Measurements from ENCODE around the gene KIAA1958. TPM values are rescaled to one million over a fixed set of nuclear protein-coding genes. Genes with fewer than 3 reads are reported as not detected.

The KIAA1958 gene
- total RNA-seq, 1 donor from 2014 or later: 10.6 TPM

- Mint-ChIP-seq H3K36me3 (ENCODE audit: low read depth) (no peaks in the 10 kb centered on the region), H3K27ac (no peak overlapping the region), H3K4me3 (no peak overlapping the region), H3K4me1 (no peaks in the 10 kb centered on the region), H3K27me3 (no peaks in the 10 kb centered on the region), H3K9me3 (no peaks in the 10 kb centered on the region)
- intact Hi-C loops (cut with micrococcal nuclease): no loop called here
- DNase-seq: no peak
Observed at GRCh38 chr9:112526973-112527372, 40.3 kb downstream of the KIAA1958 start.

- H3K36me3 Mint-ChIP-seq (ENCODE audit: low read depth): no peaks in the 10 kb centered on the region
- H3K4me3 Mint-ChIP-seq: no peak overlapping the region
Observed at GRCh38 chr9:112527959-112528358, 41.3 kb downstream of the KIAA1958 start.

GRCh38 chr9:112529316-112529715 is 42.7 kb downstream of the KIAA1958 start:
- no peaks in the 10 kb centered on the region for H3K36me3 Mint-ChIP-seq (ENCODE audit: low read depth)
- no peak for DNase-seq
- H3K4me3 Mint-ChIP-seq: no peak overlapping the region
- intact Hi-C loops (cut with micrococcal nuclease): no loop called here
- no peaks in the 10 kb centered on the region for H3K27me3 Mint-ChIP-seq
- H3K27ac Mint-ChIP-seq: no peak overlapping the region
- H3K9me3 Mint-ChIP-seq: peaks cover 3% of the 10 kb centered on the region
- H3K4me1 Mint-ChIP-seq: no peaks in the 10 kb centered on the region

More at GRCh38 chr9:112527959-112528358, 41.3 kb downstream of the KIAA1958 start:
- no peak overlapping the region for H3K27ac Mint-ChIP-seq
- no peaks in the 10 kb centered on the region for H3K4me1 Mint-ChIP-seq
- no peaks in the 10 kb centered on the region for H3K9me3 Mint-ChIP-seq
- no peak for DNase-seq
- intact Hi-C loops (cut with micrococcal nuclease): no loop called here
- H3K27me3 Mint-ChIP-seq: no peaks in the 10 kb centered on the region

- Mint-ChIP-seq H3K4me3 (no peak overlapping the region), H3K36me3 (ENCODE audit: low read depth) (no peaks in the 10 kb centered on the region), H3K9me3 (peaks cover 6% of the 10 kb centered on the region), H3K27ac (no peak overlapping the region), H3K27me3 (no peaks in the 10 kb centered on the region), H3K4me1 (no peaks in the 10 kb centered on the region)
- intact Hi-C loops (cut with micrococcal nuclease): no loop called here
- DNase-seq: no peak
Observed at GRCh38 chr9:112530751-112531205, 44.2 kb downstream of the KIAA1958 start.

GRCh38 chr9:112531666-112532282 is 45.1 kb downstream of the KIAA1958 start:
- intact Hi-C loops (cut with micrococcal nuclease): no loop called here
- H3K4me1 Mint-ChIP-seq: no peaks in the 10 kb centered on the region
- peak; percentile 28 for DNase-seq

GRCh38 chr9:112532427-112532826 is 45.8 kb downstream of the KIAA1958 start:
- H3K27ac Mint-ChIP-seq: no peak overlapping the region
- intact Hi-C loops (cut with micrococcal nuclease): no loop called here
- no peaks in the 10 kb centered on the region for H3K4me1 Mint-ChIP-seq
- no peak overlapping the region for H3K4me3 Mint-ChIP-seq
- no peaks in the 10 kb centered on the region for H3K27me3 Mint-ChIP-seq
- peaks cover 6% of the 10 kb centered on the region for H3K9me3 Mint-ChIP-seq
- no peaks in the 10 kb centered on the region for H3K36me3 Mint-ChIP-seq (ENCODE audit: low read depth)
- DNase-seq: peak; percentile 34

More at GRCh38 chr9:112531666-112532282, 45.1 kb downstream of the KIAA1958 start:
- Mint-ChIP-seq H3K27me3 (no peaks in the 10 kb centered on the region), H3K9me3 (peaks cover 6% of the 10 kb centered on the region), H3K36me3 (ENCODE audit: low read depth) (no peaks in the 10 kb centered on the region), H3K4me3 (no peak overlapping the region), H3K27ac (no peak overlapping the region)

GRCh38 chr9:112533660-112534059 is 47.0 kb downstream of the KIAA1958 start:
- DNase-seq: peak; percentile 14
- H3K9me3 Mint-ChIP-seq: peaks cover 6% of the 10 kb centered on the region
- no peaks in the 10 kb centered on the region for H3K4me1 Mint-ChIP-seq
- H3K27ac Mint-ChIP-seq: no peak overlapping the region
- H3K27me3 Mint-ChIP-seq: no peaks in the 10 kb centered on the region
- intact Hi-C loops (cut with micrococcal nuclease): no loop called here
- no peak overlapping the region for H3K4me3 Mint-ChIP-seq
- H3K36me3 Mint-ChIP-seq (ENCODE audit: low read depth): no peaks in the 10 kb centered on the region

- intact Hi-C loops (cut with micrococcal nuclease): no loop called here
- no peaks in the 10 kb centered on the region for H3K4me1 Mint-ChIP-seq
- H3K36me3 Mint-ChIP-seq (ENCODE audit: low read depth): no peaks in the 10 kb centered on the region
Observed at GRCh38 chr9:112535301-112535700, 48.7 kb downstream of the KIAA1958 start.

GRCh38 chr9:112535811-112536210 is 49.2 kb downstream of the KIAA1958 start:
- Mint-ChIP-seq H3K27me3 (no peaks in the 10 kb centered on the region), H3K27ac (no peak overlapping the region), H3K4me1 (no peaks in the 10 kb centered on the region), H3K36me3 (ENCODE audit: low read depth) (no peaks in the 10 kb centered on the region), H3K4me3 (no peak overlapping the region), H3K9me3 (peaks cover 6% of the 10 kb centered on the region)
- intact Hi-C loops (cut with micrococcal nuclease): no loop called here
- peak; percentile 7 for DNase-seq

More at GRCh38 chr9:112535301-112535700, 48.7 kb downstream of the KIAA1958 start:
- Mint-ChIP-seq H3K4me3 (no peak overlapping the region), H3K9me3 (peaks cover 6% of the 10 kb centered on the region), H3K27ac (peak overlapping the region; percentile 43), H3K27me3 (no peaks in the 10 kb centered on the region)
- DNase-seq: no peak

- DNase-seq: no peak
- peaks cover 6% of the 10 kb centered on the region for H3K9me3 Mint-ChIP-seq
- no peak overlapping the region for H3K4me3 Mint-ChIP-seq
- no peak overlapping the region for H3K27ac Mint-ChIP-seq
- intact Hi-C loops (cut with micrococcal nuclease): no loop called here
- H3K36me3 Mint-ChIP-seq (ENCODE audit: low read depth): no peaks in the 10 kb centered on the region
- H3K4me1 Mint-ChIP-seq: no peaks in the 10 kb centered on the region
- H3K27me3 Mint-ChIP-seq: no peaks in the 10 kb centered on the region
Observed at GRCh38 chr9:112537561-112537960, 50.9 kb downstream of the KIAA1958 start.

- no peak overlapping the region for H3K27ac Mint-ChIP-seq
- H3K9me3 Mint-ChIP-seq: peaks cover under 1% of the 10 kb centered on the region
- no peak overlapping the region for H3K4me3 Mint-ChIP-seq
- peak; percentile 2 for DNase-seq
- H3K27me3 Mint-ChIP-seq: no peaks in the 10 kb centered on the region
- intact Hi-C loops (cut with micrococcal nuclease): no loop called here
- H3K36me3 Mint-ChIP-seq (ENCODE audit: low read depth): peaks cover under 1% of the 10 kb centered on the region
- H3K4me1 Mint-ChIP-seq: peaks cover 3% of the 10 kb centered on the region
Observed at GRCh38 chr9:112540800-112541199, 54.2 kb downstream of the KIAA1958 start.

- Mint-ChIP-seq H3K27ac (no peak overlapping the region), H3K4me1 (peaks cover 10% of the 10 kb centered on the region), H3K9me3 (peaks cover 3% of the 10 kb centered on the region)
Observed at GRCh38 chr9:112541685-112542084, 55.1 kb downstream of the KIAA1958 start.

GRCh38 chr9:112542593-112543292 is 56.1 kb downstream of the KIAA1958 start:
- peaks cover 2% of the 10 kb centered on the region for H3K36me3 Mint-ChIP-seq (ENCODE audit: low read depth)
- peak; percentile 32 for DNase-seq
- intact Hi-C loops (cut with micrococcal nuclease): no loop called here
- no peak overlapping the region for H3K27ac Mint-ChIP-seq
- H3K4me1 Mint-ChIP-seq: peaks cover 10% of the 10 kb centered on the region
- H3K4me3 Mint-ChIP-seq: no peak overlapping the region
- H3K27me3 Mint-ChIP-seq: no peaks in the 10 kb centered on the region
- H3K9me3 Mint-ChIP-seq: peaks cover 3% of the 10 kb centered on the region

More at GRCh38 chr9:112541685-112542084, 55.1 kb downstream of the KIAA1958 start:
- peak; percentile 6 for DNase-seq
- intact Hi-C loops (cut with micrococcal nuclease): no loop called here
- Mint-ChIP-seq H3K4me3 (no peak overlapping the region), H3K27me3 (no peaks in the 10 kb centered on the region), H3K36me3 (ENCODE audit: low read depth) (peaks cover 2% of the 10 kb centered on the region)

- Mint-ChIP-seq H3K4me3 (no peak overlapping the region), H3K4me1 (peaks cover 13% of the 10 kb centered on the region), H3K36me3 (ENCODE audit: low read depth) (peaks cover 2% of the 10 kb centered on the region), H3K27ac (no peak overlapping the region), H3K27me3 (no peaks in the 10 kb centered on the region), H3K9me3 (peaks cover 3% of the 10 kb centered on the region)
- DNase-seq: peak; percentile 14
- intact Hi-C loops (cut with micrococcal nuclease): no loop called here
Observed at GRCh38 chr9:112544477-112544876, 57.9 kb downstream of the KIAA1958 start.
